Erythroblast (primary cell): Measurements from ENCODE around the gene GRN.
A peak's percentile ranks its signal among the peaks of the same experiment; 100 is the strongest.
"Not testable (repeated sequence)": the region's sequence is repeated elsewhere in the genome, so short reads cannot be mapped to it uniquely, and the experiment has no call there.

ENCODE experiments used
- DNase-seq, 2 experiments: peaks; one replicate each; lab custom pipeline; 2025; lab: John Stamatoyannopoulos, UW
- GATA1 ChIP-seq: IDR thresholded peaks from 2 replicates; pipeline ENCODE4 v1.6.1; 2011; ENCODE audit warnings: low read depth, mild to moderate bottlenecking, control low read depth, low read length, moderate library complexity
- POLR2A ChIP-seq: IDR thresholded peaks from 2 replicates; pipeline ENCODE4 v1.6.1; 2011; ENCODE audit warnings: mild to moderate bottlenecking, low read length

GRN gene

GRCh38 chr17:44327715-44328449, 17.2 kb upstream of the GRN start:
- no peak for DNase-seq
- TF ChIP-seq POLR2A (peak; percentile 2), GATA1 (no peak)

- not testable (repeated sequence) for DNase-seq
These were observed 15.6 kb upstream of the GRN start for GRCh38 chr17:44329516-44329915.

- DNase-seq: peak; percentile 54 to 61
These were observed 14.8 kb upstream of the GRN start for GRCh38 chr17:44330263-44330662.

DNA sequence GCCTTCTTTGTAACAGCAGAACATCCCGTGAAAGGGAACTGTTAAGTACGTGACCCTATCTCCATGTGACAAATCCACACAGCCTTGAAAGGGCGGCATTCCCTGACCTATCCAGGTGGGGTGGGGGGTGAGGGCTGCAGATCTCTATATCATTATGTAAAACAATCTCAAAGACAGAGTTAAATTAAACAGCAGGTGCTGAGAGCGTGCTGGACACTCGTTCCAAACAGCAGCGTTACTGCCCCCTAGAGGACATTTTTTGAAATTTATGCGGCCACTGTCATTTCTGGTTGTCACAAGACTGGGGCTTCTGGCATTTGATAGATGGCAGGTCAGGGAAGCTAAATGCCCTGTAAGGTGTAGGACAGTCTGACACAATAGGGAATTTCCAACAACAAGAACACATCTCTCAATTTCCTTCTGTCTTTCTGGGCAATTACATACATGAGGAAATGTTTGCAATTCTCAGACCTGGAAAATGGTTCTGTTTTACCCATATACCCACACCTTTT, 13.8 kb upstream of the GRN start:
- TF ChIP-seq GATA1 (no peak), POLR2A (no peak)
- DNase-seq: peak; percentile 85 to 92

GRCh38 chr17:44333371-44333770, 11.7 kb upstream of the GRN start:
- TF ChIP-seq GATA1: no peak
- TF ChIP-seq POLR2A: no peak
- DNase-seq: no peak

- TF ChIP-seq POLR2A (no peak), GATA1 (no peak)
- DNase-seq: no peak
These were observed 10.8 kb upstream of the GRN start for GRCh38 chr17:44334315-44334714.

GRCh38 chr17:44334727-44335126, 10.4 kb upstream of the GRN start:
- DNase-seq: no peak
- no peak for TF ChIP-seq GATA1
- TF ChIP-seq POLR2A: no peak

- no peak for DNase-seq
- TF ChIP-seq POLR2A (no peak), GATA1 (no peak)
These were observed 9.5 kb upstream of the GRN start for GRCh38 chr17:44335564-44335963.

DNA sequence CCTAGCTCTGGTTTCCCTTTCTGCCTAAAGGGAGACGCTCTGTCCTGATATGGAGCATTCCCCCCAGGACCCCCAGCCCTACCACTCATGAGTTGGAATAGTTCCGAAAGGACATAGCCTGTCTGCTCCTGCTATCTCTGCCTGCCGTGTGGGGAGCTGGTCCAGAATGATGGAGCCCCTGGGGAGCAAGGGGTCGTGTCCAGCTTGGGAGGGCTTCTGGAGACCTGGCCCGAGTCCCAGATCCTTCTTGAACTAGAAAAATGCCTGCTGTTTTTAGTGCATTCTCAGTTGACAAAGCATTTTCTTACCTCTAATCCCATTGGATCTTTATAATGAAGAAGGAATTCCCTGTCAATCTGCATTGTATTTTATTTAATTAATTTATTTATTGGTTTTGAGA, 9.1 kb upstream of the GRN start:
- TF ChIP-seq GATA1: no peak
- no peak for TF ChIP-seq POLR2A

DNA sequence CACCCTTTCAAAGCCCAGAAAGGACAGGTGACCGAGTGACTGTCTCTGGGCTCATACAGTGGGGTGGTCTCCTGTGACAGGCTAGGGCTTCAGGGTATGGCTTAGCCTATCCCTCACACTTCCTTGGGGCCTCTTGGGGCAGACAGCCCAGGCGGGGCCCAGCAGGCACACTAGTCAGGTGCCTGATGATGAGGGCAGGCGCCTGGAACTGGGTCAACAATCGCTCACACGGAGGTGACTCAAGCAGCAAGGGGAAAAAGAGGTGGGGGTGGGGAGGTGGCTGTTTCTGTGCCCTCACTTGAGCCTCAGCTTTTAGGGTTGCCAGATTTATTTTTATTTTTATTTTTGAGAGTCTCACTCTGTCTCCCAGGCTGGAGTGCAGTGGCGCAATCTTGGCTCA, 6.4 kb upstream of the GRN start:
- no peak for DNase-seq
- no peak for TF ChIP-seq POLR2A
- no peak for TF ChIP-seq GATA1

More for the DNA sequence above, 9.1 kb upstream of the GRN start:
- DNase-seq: no peak

GRCh38 chr17:44340553-44340952, 4.5 kb upstream of the GRN start:
- DNase-seq: peak; percentile 34 to 83

DNA sequence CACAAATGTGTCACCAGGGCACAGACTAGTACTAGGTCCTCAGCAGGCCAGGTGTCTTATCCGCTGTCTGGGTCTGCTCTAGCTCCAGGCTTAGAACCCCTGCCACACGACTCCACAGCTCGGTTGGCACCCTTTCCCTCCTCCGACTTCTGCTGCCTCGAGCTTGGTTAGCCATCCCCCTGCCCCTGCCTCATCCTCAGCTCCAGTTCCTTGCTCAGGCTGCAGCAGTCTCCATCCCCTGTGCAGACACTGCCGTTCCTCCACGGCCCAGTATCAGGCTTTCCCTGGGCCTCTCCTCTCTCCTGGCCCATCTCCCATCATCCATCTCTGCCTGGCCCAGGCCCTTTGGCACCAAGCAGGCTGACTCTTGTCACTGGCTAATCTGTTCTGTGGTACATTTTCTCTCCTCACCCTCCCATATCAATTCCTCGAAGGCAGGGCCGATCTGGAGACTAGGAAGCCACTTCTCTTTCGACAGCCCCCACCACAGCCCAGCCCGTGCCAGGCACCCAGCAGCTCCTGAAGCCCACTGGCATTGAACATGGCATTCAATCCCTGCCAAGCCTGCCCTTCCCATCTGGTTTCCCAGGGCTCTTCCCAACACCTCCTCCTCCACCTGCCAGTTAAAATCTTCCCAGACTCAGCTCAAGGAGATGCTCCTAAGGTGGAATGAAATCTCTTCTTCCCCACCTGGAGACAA, 1.4 kb upstream of the GRN start:
- TF ChIP-seq GATA1: no peak
- TF ChIP-seq POLR2A: no peak
- no peak for DNase-seq

DNA sequence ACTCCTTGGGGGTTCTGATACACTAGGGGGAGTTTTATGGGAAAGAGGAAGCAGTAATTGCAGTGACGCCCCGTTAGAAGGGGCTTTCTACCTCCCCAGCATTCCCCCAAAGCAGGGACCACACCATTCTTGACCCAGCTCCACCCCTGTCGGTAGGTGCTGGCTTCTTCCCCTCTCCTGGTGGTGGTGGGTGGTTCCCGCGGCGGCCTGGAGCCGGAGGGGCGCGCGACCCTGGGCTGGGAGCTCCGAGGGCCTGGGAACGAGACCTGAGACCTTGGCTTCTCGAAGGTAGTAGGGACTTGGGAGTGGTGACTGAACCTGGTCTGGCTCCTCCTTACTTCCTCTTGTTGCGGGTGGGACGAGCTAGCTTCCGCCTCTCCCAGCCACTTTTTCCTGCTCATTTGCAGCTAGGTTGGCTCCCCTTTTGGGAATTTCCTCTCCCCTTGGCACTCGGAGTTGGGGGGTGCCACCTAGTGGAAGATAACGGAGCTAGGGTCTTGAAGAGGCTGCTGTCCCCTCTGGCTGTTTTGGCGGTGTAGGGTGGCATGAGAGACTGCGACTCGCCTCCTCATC, 438 bp downstream of the GRN start:
- TF ChIP-seq POLR2A: peak; percentile 31
- no peak for TF ChIP-seq GATA1
- DNase-seq: peak; percentile 48 to 69

GRCh38 chr17:44346064-44346844, 1.2 kb downstream of the GRN start:
- TF ChIP-seq GATA1: no peak
- no peak for TF ChIP-seq POLR2A
- DNase-seq: no peak

DNA sequence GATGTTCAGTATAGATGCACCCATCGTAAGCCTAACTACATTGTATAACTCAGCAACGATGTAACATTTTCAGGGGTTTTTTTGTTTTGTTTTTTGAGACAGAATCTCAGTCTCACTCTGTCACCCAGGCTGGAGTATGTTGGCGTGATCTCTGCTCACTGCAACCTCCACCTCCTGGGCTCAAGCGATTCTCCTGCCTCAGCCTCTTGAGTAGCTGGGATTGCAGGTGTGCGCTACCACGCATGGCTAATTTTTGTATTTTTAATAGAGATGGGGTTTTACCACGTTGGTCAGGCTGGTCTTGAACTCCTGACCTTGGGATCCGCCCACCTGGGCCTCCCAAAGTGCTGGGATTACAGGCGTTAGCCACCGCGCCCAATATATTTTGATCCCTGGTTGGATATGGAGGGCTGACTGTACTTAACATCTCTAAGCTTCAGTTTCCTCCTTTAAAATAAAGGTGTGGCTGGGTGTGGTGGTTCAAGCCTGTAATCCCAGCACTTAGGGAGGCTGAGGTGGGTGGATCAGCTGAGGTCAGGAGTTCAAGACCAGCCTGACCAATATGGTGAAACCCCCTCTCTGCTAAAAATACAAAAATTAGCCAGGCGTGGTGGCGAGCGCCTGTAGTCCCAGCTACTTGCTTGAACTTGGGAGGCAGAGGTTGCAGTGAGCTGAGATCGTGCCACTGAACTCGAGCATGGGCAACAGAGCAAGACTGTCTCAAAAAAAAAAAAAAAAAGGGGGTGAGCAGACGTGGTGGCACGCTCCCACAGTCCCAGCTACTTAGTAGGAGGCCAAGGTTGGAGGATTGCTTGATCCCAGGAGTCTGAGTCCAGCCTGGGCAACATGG, 2.3 kb downstream of the GRN start:
- DNase-seq: not testable (repeated sequence)
